ENCODE results near the gene MED26. TPM values are rescaled to one million over a fixed set of nuclear protein-coding genes. Genes with fewer than 3 reads are reported as not detected.

MED26 gene
- total and polyA plus RNA-seq, 2 of the 13 experiments (the other 11 are each of a cell fraction or from before 2014, with no cell fraction given): 3.5 to 3.8 TPM

DNA sequence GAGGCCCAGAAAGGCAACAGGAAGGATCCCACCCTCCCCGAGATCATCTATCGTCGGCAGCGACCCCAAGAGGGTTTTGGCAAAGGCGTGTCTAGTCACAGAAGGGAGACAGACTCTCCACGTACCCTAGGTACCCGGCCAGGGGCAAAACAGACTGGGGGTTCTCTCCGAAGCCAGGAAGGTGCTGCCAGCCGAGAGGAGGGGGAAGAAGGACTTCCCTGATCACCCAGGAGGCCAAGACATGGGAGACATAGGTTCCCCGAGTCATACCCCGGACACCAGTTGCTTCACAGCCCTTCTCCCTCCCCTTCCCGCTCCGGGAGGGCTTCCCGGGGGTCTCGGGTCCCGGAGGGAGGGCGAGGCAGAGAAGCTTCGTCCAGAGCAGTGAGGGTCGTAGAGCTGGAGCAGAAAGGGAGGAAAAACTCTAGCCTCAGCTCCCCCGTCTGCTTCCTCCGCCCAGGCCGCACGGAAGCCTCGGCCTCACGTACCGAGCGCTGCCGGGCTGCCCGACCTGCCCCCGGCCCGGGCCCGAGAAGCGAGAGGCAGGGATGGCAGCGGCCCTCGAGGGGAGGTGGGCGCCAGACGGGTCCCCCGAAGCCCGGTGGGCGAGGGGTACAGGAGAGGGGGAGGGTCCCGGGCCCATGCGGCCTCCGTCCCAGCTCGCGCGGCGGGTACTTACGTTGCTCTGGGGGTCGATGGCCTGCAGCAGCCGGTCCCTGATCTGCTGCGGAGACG, 644 bp downstream of the MED26 start (continued):
- peak; percentile 43 for TF ChIP-seq ARID4A (CRISPR knock-in tag; IDR thresholded peaks at IDR 0.05; ENCODE audit: borderline replicate concordance)
- no peak for TF ChIP-seq ZNF225 (CRISPR knock-in tag; IDR thresholded peaks at IDR 0.05)
- no peak for TF ChIP-seq TP53 (CRISPR knock-in tag; conservative IDR thresholded peaks at IDR 0.05)
- TF ChIP-seq ZNF205 (CRISPR knock-in tag; IDR thresholded peaks at IDR 0.05): peak; percentile 26; the same call in 1 of the 2 replicates
- no peak for TF ChIP-seq ZNF549 (CRISPR knock-in tag; IDR thresholded peaks at IDR 0.05)
- TF ChIP-seq ZNF460 (CRISPR knock-in tag; IDR thresholded peaks at IDR 0.05; ENCODE audit: borderline replicate concordance): no peak
- 0 out of 2 replicates have a peak, but pooled peaks have one; percentile 51 for TF ChIP-seq KAT7 (CRISPR knock-in tag; IDR thresholded peaks at IDR 0.05; ENCODE audit: borderline replicate concordance)
- TF ChIP-seq, protein P1, sequence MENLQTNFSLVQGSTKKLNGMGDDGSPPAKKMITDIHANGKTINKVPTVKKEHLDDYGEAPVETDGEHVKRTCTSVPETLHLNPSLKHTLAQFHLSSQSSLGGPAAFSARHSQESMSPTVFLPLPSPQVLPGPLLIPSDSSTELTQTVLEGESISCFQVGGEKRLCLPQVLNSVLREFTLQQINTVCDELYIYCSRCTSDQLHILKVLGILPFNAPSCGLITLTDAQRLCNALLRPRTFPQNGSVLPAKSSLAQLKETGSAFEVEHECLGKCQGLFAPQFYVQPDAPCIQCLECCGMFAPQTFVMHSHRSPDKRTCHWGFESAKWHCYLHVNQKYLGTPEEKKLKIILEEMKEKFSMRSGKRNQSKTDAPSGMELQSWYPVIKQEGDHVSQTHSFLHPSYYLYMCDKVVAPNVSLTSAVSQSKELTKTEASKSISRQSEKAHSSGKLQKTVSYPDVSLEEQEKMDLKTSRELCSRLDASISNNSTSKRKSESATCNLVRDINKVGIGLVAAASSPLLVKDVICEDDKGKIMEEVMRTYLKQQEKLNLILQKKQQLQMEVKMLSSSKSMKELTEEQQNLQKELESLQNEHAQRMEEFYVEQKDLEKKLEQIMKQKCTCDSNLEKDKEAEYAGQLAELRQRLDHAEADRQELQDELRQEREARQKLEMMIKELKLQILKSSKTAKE (CRISPR knock-in tag; IDR thresholded peaks at IDR 0.05; ENCODE audit: borderline replicate concordance): no peak
- TF ChIP-seq, protein P2, sequence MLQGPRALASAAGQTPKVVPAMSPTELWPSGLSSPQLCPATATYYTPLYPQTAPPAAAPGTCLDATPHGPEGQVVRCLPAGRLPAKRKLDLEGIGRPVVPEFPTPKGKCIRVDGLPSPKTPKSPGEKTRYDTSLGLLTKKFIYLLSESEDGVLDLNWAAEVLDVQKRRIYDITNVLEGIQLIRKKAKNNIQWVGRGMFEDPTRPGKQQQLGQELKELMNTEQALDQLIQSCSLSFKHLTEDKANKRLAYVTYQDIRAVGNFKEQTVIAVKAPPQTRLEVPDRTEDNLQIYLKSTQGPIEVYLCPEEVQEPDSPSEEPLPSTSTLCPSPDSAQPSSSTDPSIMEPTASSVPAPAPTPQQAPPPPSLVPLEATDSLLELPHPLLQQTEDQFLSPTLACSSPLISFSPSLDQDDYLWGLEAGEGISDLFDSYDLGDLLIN (CRISPR knock-in tag; IDR thresholded peaks at IDR 0.05; ENCODE audit: borderline replicate concordance): no peak
- TF ChIP-seq, protein P3, sequence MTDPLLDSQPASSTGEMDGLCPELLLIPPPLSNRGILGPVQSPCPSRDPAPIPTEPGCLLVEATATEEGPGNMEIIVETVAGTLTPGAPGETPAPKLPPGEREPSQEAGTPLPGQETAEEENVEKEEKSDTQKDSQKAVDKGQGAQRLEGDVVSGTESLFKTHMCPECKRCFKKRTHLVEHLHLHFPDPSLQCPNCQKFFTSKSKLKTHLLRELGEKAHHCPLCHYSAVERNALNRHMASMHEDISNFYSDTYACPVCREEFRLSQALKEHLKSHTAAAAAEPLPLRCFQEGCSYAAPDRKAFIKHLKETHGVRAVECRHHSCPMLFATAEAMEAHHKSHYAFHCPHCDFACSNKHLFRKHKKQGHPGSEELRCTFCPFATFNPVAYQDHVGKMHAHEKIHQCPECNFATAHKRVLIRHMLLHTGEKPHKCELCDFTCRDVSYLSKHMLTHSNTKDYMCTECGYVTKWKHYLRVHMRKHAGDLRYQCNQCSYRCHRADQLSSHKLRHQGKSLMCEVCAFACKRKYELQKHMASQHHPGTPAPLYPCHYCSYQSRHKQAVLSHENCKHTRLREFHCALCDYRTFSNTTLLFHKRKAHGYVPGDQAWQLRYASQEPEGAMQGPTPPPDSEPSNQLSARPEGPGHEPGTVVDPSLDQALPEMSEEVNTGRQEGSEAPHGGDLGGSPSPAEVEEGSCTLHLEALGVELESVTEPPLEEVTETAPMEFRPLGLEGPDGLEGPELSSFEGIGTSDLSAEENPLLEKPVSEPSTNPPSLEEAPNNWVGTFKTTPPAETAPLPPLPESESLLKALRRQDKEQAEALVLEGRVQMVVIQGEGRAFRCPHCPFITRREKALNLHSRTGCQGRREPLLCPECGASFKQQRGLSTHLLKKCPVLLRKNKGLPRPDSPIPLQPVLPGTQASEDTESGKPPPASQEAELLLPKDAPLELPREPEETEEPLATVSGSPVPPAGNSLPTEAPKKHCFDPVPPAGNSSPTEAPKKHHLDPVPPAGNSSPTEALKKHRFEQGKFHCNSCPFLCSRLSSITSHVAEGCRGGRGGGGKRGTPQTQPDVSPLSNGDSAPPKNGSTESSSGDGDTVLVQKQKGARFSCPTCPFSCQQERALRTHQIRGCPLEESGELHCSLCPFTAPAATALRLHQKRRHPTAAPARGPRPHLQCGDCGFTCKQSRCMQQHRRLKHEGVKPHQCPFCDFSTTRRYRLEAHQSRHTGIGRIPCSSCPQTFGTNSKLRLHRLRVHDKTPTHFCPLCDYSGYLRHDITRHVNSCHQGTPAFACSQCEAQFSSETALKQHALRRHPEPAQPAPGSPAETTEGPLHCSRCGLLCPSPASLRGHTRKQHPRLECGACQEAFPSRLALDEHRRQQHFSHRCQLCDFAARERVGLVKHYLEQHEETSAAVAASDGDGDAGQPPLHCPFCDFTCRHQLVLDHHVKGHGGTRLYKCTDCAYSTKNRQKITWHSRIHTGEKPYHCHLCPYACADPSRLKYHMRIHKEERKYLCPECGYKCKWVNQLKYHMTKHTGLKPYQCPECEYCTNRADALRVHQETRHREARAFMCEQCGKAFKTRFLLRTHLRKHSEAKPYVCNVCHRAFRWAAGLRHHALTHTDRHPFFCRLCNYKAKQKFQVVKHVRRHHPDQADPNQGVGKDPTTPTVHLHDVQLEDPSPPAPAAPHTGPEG (CRISPR knock-in tag; IDR thresholded peaks at IDR 0.05): no peak
- TF ChIP-seq, protein P4, sequence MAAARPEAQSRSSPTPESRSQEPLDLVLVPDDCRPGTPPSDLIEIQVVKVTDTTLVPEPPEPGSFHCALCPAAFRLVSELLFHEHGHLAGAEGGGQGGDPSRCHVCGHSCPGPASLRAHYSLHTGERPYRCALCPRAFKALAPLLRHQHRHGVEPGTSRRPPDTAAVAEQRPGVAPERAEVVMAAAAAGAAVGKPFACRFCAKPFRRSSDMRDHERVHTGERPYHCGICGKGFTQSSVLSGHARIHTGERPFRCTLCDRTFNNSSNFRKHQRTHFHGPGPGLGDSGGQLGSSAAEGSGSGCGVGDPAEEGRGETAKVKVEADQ (CRISPR knock-in tag; IDR thresholded peaks at IDR 0.05; ENCODE audit: borderline replicate concordance): no peak
- no peak for TF ChIP-seq ZNF878 (CRISPR knock-in tag; IDR thresholded peaks at IDR 0.05)
- TF ChIP-seq ISL2 (CRISPR knock-in tag; IDR thresholded peaks at IDR 0.05): no peak; the same call in 1 of the 2 replicates
- TF ChIP-seq ZKSCAN8 (CRISPR knock-in tag; IDR thresholded peaks at IDR 0.05; ENCODE audit: borderline replicate concordance): no peak
